ENCODE results near the gene RMI1.
A peak's percentile ranks its signal among the peaks of the same experiment; 100 is the strongest.
"Not testable (repeated sequence)": the region's sequence is repeated elsewhere in the genome, so short reads cannot be mapped to it uniquely, and the experiment has no call there.

Gene RMI1

DNA sequence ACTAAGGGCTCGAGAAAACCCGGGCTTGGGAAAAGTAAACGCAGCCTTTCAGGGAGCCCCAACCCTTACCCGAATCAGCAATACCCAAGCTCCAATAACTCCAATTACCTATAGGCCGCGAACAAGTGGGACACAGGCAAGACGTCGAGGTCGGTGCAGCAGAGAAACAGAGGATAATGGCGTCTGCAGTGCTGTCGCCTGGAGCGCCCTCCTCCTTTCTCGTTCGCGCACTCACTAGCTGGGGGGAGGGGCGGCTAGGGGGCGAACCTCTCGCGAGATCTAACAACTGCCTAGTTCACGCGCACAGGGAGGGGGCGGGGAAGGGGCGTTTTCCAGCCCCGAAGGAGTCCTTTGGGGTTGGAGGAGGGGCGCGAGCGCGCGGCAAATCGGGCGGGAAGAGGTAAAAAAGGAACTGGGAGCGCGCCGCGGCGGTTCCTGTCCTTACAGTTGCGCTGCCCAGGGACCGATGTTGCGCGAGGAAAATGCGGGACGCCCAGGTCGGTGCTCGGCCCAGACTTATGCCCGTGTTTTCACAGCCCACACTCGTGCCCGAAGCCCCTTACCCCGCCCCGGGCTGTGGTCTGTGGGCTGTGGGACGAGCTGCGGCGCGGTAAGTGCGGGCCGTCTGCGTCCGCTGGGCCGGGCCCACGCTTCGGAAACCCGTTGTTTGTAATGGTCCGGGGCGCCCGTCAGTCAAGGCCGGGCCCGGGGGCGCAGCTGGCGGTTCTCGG, at the start of gene RMI1:
RMI1 (plus strand) TSS at position 411 of the 731 bp plus-strand sequence. CDS start 20,182 bp downstream, outside the sequence.
- peak; percentile 97 for DNase-seq

DNA sequence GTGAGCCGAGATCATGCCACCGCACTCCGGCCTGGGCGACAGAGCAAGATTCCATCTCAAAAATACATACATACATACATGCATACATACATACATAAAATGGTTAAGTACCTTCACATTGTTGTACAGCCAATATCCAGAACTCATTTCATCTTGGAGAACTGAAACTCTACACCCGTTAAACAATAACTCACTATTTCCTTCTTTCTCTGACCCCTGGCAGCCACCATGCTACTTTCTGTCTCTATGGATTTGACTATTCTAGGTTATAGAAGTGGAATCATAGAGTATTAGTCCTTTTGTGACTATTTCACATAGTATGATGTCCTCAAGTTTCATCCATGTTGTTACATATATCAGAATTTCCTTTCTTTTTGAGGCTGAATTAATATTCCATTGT, 49.7 kb upstream of the RMI1 start:
- no peak for DNase-seq

DNA sequence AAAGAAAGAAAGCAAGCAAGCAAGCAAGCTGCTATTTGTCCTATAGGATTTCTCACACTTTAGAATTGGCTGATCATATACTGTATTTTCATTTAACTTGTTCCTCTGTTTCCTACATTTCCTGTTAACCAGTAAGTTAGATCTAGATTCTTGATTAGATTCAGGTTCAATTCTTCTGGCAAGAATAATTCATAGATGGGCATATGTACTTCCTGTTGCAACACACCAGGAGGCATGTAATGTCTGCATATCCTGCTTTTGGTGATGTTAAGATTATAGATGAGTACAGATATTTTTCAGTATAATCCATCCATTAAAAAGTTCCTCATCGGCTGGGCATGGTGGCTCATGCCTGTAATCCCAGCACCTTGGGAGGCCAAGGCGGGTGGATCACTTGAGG, 48.6 kb upstream of the RMI1 start:
- DNase-seq = no peak

DNA sequence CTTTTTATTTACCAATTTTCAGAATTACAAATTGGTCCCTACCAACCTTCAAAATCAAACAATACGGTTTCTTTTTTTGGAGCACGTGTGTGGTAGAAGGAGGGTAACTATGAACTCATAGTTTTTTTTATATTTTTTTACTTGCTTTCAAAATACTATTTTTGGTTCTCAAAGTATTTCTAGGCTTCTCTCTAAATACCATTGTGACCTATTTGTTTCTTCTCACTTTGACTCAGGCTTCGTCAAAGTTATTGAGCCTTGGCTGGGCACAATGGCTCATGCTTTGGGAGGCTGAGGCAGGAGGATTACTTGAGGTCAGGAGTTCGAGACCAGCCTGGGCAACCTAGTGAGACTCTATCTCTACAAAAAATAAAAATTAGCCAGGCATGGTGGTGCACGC, 47.8 kb upstream of the RMI1 start:
- DNase-seq = no peak

DNA sequence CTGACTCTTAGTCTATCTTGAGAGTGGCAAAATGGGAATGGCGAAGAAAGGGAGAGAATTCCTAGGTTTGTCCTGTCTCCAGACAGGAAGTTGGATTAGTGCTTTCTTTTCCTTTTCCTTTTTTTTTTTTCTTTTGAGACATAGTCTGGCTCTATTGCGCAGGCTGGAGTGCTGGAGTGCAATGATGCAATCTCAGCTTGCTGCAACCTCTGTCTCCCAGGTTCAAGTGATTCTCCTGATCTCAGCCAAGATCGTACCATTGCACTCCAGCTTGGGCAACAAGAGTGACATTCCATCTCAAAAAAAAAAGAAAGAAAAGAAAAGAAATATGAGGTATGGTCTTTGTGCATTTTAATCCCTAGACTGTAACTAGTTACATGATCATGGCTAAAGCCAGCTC, 46.8 kb upstream of the RMI1 start:
- DNase-seq = no peak

DNA sequence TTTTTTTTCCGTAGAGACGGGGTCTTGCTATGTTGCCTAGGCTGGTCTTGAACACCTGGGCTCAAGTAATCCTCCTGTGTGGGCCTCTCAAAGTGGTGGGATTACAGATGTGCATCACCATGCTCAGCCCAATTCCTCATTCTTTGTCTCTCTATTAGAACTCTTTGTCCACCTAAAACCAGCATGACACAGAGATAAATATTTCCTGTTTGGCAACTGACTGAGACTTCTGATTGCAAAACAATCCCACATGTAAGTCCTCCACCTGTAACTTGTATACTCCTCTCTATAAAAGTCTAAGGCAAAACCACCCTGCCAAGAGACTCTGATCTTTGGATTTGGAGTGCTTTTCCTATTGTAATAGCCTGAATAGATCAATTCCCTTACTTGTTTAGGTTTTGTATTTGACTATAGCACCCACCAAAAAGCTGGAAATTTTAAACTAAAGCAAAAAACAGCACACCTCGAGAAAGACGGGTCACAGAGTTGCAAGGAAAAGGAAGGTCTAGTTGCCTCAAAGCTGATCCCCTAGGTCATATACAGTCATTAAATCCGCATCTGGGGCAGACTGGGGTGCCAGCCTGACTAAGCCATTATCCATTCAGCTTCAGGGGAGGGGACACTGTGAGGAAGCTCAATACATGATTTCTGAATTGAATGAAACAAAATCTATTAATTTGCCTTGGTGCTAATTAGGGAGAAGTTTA, 45.9 kb upstream of the RMI1 start:
- no peak for DNase-seq

DNA sequence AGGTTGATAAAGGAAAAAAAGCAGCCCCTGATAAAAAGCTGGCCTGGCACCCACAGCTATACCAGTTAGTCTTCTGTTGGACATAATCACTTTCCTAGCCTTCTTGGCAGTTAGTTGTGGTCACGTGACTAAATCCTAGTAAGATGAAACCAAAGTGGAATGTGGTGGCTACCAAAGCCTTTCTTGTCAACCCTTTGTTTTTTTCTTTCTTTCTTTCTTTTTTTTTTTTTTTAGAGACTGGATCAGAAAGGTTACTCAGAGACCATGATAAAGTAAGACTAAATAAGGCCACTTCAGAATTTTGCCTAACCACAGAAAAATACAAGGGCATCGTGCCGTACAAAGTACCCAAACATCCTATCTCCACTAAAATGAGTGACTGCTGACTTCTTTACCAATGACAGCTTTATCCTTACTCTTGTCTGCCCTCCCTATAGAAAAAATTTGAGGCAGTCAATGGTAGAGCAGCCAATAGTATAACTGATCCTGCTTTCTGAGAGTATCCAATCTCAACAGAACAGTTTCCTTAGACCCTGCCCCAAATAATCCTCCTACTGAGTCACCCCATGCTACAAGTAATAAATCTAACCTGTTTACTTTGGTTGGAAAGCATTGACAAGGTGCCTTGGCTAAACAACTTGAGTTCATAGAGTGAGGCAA, 45.2 kb upstream of the RMI1 start:
- no peak for DNase-seq

DNA sequence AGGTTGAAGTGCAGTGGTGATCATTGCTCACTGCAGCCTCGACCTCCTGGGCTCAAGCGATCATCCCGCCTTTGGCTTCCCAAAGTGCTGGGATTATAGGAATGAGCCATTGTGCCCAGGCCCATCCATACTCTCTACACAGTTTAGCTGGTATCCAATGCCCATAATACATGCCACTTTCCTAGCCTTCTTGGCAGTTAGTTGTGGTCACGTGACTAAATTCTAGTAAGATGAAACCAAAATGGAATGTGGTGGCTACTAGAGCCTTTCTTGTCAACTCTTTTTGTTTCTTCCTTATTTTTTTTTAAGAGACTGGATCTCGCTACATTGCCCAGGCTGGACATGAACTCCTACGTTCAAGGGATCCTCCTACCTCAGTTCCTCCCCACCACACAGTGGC, 44.1 kb upstream of the RMI1 start:
- DNase-seq = no peak

DNA sequence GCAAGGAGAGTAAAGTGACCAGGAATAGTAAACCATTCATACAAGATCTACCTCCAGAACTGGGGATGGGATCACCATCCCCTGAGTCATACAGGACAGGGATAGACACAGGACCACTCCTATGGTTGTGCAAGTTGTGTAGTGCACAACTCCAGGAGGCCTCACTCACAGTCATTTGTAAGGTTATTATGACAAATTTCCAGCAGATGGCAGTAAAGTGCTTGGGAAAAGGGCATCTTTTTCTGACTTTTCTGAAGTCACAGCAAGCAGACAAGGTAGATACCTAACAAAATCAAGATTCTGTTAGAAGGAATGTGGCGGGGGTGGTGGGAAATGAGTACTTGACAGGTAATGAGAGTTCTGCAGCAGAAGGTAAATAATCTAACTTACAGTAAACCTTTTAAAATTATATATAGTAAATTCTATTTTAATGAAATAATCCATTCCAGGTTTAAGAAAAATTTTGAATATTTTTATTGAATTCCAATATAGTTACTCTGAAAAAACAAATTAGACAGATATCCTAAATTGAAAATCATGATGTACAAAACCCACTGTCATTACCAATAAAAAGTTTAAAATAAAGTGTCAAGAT, 42.6 kb upstream of the RMI1 start:
- peak; percentile 70 for DNase-seq

DNA sequence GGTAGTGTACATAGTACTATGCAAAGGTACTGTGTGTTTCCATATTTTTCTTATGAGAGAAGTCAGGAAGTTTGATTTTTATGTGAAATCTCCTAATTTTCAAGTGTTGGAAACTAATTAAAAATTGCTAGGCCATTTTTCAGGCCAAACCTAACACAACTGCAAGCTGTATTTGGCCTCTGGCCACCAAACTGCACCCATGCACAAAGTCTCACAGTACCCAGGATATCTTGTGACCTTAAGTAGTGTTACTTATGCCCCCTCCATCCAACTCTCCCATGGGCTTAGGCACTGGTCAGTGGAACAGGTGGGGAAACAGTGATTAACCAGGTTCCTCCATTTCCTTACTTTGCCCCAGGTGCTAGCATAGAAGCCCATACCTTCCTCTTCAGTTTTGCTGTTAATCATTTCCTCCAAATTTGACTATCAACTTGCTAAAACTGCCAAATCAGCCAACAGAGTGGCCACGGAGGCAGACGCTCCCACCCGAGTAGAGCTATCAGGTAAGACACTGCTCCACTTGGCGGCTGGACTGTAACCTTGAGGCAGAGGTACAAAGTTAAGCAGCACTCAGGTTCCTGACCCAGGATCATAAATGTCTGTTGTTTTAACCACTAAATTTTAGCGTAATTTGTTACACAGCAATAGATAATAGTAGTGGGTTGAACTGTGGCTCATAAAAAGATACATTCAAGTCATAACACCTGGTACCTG, 39.9 kb upstream of the RMI1 start:
- DNase-seq = no peak

DNA sequence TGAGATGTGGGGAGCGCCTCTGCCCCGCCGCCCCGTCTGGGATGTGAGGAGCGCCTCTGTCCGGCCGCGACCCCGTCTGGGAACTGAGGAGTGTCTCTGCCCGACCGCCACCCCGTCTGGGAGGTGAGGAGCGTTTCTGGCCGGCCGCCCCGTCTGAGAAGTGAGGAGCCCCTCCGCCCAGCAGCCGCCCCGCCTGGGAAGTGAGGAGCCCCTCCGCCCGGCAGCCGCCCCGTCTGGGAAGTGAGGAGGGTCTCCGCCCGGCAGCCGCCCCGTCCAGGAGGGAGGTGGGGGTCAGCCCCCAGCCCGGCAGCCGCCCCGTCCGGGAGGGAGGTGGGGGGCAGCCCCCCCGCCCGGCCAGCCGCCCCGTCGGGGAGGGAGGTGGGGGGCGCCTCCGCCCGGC, 32.5 kb upstream of the RMI1 start:
- not testable (repeated sequence) for DNase-seq

DNA sequence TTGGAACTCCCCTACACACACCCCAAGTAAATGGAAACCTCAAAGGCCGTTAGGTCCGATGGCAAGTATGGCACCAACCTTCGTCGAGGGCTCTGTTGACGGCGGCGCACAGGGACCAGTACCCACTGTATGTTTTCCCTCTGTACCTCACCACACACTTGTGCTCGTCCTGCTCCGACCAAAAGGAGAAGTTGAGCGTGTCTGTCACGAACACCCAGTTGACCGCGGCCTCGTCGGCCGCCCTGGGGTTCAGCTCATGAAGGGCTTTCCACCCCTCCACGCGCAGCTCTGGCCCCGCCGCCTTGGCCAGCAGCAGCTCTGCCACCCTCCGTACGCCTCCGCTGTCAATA, 24.5 kb upstream of the RMI1 start:
- peak; percentile 52 for DNase-seq

DNA sequence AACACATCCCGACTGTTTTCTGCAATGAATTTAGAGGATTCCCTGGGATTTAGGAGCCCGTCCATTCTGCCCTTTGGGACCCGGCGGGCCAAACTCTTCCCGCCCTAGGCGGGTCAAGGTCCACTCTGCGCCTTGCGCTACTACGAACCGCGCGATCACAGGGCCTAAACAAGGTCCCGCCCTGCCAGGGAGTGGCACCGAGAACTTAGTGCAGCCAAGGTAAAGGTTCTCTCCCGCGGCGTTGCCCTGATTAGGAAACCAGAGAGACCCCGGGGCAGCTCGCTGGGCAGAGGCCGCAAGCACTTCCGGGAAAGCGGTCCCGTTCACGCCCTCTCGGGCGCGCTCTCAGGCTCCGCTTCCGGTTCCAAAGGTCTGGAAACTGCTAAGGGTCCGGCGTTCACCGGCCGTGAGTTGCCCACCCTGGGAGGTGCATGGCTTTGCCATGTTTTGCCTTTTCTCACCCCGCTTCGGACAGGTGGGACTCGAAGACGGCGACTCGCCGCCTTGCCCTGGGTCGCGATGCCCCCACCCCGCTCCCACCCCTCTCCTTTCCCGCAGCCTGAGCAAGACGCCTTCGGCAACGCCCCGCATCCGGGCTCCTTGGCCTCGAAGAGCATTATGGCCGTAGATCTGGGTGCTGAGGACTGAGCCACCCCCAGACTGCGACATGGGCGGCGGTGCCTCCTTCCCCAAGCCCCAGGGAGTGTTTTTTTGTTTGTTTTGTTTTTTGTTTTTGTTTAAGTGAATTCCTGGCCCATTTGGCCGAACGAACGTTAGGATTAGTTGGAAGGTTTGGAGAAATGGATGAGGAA, 24.0 kb upstream of the RMI1 start:
- peak; percentile 80 for DNase-seq

DNA sequence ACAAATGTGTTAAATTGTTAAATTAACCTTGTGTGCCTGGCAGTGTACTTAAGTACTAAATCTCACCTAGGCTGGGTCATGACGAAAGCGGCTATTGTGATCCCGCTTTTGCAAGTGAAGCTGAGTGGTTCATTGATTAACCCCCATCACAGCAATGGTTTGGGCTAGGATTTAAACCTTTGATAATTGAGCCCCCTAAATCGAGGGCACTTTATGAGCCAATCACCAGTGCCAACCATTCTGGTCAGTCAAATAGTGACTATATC, 23.4 kb upstream of the RMI1 start:
- no peak for DNase-seq

DNA sequence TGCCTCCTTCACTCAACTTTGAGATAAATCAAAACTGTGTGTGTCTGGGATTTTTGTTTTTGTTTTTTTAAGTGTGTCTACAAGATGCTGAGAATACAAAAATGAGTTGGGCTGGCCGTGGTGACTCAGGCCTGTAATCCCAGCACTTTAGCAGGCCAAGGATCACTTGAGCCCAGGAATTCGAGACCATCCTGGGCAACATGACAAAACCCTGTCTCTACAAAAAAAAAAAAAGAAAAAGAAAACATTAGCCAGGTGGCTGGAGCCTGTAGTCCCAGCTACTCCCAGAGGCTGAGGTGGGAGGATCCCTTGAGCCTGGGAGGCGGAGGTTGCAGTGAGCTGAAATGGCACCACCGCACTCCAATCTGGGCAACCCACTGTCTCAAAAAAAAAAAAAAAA, 21.5 kb upstream of the RMI1 start:
- no peak for DNase-seq

DNA sequence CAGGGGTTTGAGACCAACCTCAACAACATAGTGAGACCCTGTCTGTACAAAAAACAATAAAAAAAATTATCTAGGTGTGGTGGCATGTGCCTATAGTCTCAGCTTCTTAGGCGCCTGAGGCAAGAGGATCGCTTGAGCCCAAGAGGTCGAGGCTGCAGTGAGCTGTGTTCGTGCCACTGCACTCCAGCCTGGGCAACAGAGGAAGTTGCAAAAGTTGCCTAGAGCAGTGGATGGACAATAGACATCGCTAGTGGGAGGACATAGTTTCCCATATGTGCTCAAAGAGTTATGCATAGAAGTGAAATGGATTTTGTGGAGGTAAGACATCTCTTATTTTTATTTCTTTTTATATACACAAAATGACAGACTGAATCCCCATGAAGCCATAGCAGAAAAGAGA, 19.6 kb upstream of the RMI1 start:
- DNase-seq = no peak

DNA sequence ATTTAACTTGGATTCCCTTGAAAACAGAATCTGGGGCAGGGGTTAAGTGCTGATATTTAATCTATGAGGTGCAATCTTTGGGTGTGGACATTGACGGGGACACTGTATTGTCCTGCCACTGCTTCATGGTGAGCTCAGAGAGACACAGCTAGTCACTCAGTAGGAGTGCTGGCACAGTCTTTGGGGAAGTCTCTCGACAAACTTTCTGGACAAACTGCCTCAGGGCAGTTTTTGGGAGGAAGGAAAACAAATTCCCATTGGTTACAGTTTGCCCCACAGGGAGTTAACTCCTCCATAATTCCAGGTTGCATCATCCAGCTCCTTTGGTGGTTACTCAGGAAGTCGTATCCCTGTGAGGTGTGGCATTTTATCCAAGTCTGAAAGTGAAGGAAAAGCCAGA, 18.4 kb upstream of the RMI1 start:
- DNase-seq = no peak

DNA sequence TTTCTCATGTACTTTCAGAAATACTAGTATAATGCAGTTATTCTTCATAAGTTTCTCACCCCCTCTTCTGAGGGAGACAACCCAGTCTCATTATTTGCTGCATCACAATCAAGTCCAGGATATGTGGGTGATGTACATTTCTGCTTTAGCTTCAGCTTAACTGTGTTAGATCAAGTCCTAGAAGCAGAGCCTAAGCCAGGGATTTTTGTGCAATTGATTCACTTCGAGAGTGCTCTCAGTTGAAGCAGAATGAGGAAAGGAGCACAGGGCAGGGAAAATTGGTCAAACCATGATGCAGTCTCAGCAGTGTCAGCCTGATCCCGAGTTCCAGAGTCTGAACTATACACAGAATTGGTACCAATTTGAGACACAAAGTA, 15.6 kb upstream of the RMI1 start:
- no peak for DNase-seq

DNA sequence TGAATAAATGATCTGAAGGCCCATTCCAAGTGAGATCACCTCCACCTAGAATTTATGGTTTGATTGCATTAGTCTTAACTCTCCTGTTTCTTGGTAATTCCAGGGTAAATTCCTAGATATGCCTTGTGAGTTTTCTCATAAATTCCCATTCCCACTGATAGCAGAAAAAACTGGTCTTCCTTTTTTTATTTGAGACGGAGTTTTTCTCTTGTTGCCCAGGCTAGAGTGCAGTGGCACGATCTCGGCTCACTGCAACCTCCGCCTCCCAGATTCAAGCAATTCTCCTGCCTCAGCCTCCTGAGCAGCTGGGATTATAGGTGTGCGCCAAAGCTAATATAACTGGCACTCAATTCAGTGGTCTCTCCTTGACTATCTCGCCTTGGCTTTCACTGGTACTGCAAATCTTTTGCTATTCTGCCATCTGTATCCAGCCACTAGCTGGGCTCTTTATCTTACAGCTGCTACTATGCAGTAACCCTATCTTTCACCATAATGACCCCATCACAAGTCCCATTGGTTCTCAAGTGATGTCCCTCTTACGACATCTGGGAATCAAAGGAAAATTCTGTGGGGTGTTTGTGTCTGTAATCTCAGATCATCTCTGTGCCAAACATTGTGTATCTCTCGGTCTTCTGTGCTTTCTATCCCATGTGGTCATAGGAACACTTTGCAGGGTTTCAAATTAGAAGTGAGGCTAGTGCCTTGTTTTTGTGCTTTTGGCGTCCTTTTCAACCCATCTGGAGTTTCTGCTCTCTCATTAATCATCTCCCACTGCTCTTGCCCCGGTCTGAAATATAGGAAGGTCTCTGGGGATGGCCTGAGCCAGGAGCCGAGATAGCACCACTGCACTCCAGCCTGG, 15.0 kb upstream of the RMI1 start:
- DNase-seq = no peak

DNA sequence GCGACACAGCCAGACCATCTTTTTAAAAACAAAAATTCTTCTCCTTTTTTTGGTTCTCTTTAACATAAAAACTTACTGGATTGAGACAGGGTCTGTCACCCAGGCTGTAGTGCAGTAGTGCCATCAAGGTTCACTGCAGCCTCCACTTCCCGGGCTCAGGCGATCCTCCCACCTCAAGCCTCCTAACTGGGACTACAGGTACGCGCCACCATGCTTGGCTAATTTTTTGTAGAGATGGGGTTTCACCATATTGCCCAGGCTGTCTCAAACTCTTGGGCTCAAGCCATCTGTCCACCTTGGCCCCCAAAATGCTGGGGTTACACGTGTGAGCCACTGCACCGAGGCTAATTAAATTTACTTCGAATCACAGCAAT, 14.4 kb upstream of the RMI1 start:
- no peak for DNase-seq

DNA sequence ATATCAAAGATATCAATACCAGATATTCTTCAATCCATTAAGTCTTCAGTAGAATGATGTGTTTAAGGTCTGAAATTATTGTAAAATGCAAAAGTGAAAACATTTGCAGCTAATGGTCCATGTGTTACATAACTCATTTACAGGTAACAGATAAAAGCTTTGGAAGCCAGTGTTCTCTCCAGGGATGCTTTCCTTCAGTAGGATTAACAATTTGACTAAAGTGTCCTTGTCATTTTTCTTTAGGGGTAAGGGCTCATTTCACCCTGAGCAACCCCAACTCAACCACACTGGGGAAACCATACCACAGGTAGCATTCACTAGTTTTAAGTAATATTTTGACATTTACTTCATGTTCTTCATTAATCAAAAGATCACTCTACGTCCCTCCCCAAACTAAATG, 13.5 kb upstream of the RMI1 start:
- no peak for DNase-seq

DNA sequence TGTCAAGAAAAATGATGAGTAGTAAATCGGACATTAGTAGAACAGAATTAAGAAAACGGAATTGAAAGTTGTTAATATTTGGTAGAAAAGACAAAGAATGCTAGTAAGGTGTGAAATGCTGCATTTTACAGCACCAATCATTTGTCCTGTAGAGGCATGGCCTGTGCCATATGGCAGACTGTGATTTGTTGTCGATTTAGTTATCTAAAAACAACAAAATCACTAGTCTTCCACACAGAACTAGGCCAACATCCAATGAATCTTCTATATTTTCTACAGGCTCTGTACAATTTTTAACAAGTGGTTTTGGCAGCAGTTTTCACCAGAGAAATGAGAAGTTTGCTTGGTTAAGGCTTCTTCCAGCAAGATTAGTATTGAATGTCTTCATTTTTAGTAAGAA, 11.0 kb upstream of the RMI1 start:
- no peak for DNase-seq
